Heart left ventricle (tissue), 16 donors: Measurements from ENCODE around the gene HSPA9. TPM values are rescaled to one million over a fixed set of nuclear protein-coding genes. Genes with fewer than 3 reads are reported as not detected.

Experiments
- ATAC-seq, 4 donors: fragments of 200-7000 bp; cut with Tn5 transposase; one replicate each; pipeline ENCODE4 v1.9.1; 2020 to 2022; ENCODE audit warnings: moderate library complexity in 4 of 4, mild to moderate bottlenecking in 3 of 4, moderate number of reproducible peaks in 1 of 4
- DNase-seq, 5 donors: peaks; one replicate each; pipeline ENCODE4 v3.0.0-alpha.2; 2020
- H3K27ac ChIP-seq, 12 donors: fragments of 200-600 bp; sonication (generic) in 4 of 12; one replicate each; pipeline versions ENCODE4 v1.5.0 to v1.8.0; 2016 to 2022; ENCODE audit warnings: mild to moderate bottlenecking in 2 of 12
- H3K27me3 ChIP-seq, 9 donors: fragments of 200-600 bp; sonication (generic) in 2 of 9; one replicate each; pipeline versions ENCODE4 v1.5.1 to v1.8.0; 2016 to 2022; ENCODE audit warnings: mild to moderate bottlenecking in 3 of 9
- H3K36me3 ChIP-seq, 9 donors: fragments of 200-600 bp; sonication (generic) in 2 of 9; one replicate each; pipeline versions ENCODE4 v1.5.0 to v1.8.0; 2018 to 2022; ENCODE audit warnings: mild to moderate bottlenecking in 2 of 9
- H3K4me1 ChIP-seq, 12 donors: fragments of 200-600 bp; sonication (generic) in 4 of 12; one replicate each; pipeline versions ENCODE4 v1.5.0 to v1.8.0; 2016 to 2022; ENCODE audit warnings: mild to moderate bottlenecking in 3 of 12
- H3K4me3 ChIP-seq, 12 donors: fragments of 200-600 bp; sonication (generic) in 4 of 12; one replicate each; pipeline versions ENCODE4 v1.5.0 to v1.8.0; 2017 to 2022; ENCODE audit warnings: mild to moderate bottlenecking in 9 of 12, moderate library complexity in 4 of 12
- H3K9me3 ChIP-seq, 12 donors: fragments of 200-600 bp; sonication (generic) in 4 of 12; one replicate each; pipeline versions ENCODE4 v1.5.0 to v1.8.0; 2016 to 2022; ENCODE audit warnings: mild to moderate bottlenecking in 1 of 12
- CTCF ChIP-seq, 12 donors: fragments of 200-600 bp; sonication (generic) in 4 of 12; IDR thresholded peaks; one replicate each; pipeline versions ENCODE4 v1.5.0 to v1.8.0; 2018 to 2022; ENCODE audit warnings: antibody characterized with exemption in 12 of 12, mild to moderate bottlenecking in 5 of 12
- POLR2A ChIP-seq, 2 donors: fragments of 450-650 bp; IDR thresholded peaks; one replicate each; pipeline ENCODE4 v1.6.1; 2017; ENCODE audit warnings: antibody characterized with exemption in 2 of 2, mild to moderate bottlenecking in 2 of 2, moderate library complexity in 2 of 2
- WGBS, 4 donors: extraction: QIAGEN DNeasy Blood & Tissue Kit in 2 of 4; methylation state at CpG; one replicate each; pipeline versions ENCODE4 v1.1.5 to v1.1.7; 2013 to 2018; 5-methylcytosine and 5-hydroxymethylcytosine counted together
- intact Hi-C, 10 donors: fragments of 100-400 bp; cut with DNase I; formaldehyde crosslinking; loops; one replicate each; pipeline versions ENCODE4 v1.11.1 to v1.14.2; 2022
- polyA plus RNA-seq, 2 donors: library from polyadenylated mRNA; stranded (reverse); fragments of 200-250 nt; gene quantifications; one replicate each; pipeline ENCODE4 v1.2.3, GENCODE V29; 2013
- total RNA-seq, 9 donors: library from RNA; depleted of rRNA in 2 of 9; stranded (reverse); fragments of >200 nt in 2 of 9; fragmentation: NEBNext Ultra II Directional in 3 of 9; extraction: Animal tissue kit (Norgen Biotek cat#: 25700) in 3 of 9; gene quantifications; one replicate each; pipeline versions ENCODE4 v1.1.0 to v1.2.4, GENCODE V29; 2016 to 2023
- donor health status: ischemic (EF 13 %, LVEDD 7.1; RV severe dilation, severe dysfunction).
- donor health status: healthy with polysubstance abuse.
- donor health status: DM: no; HTN: yes; CAD: no.
- donor health status: DM: no; HTN: no; CAD: no.
- donor health status: ischemic (EF 25% LVEDD 6.9; RV normal size, moderate dysfunction).
- donor health status: ischemic (EF 25% LVEDD 5.7; RV mildly dilated, moderate dysfunction).
- donor health status: healthy.
- donor health status: DM: yes; HTN: yes; CAD: no.
- donor health status: ischemic (EF 35%, LVEDD 5.7; RV mildly dilated, moderate dysfunction).
- donor health status: nonischemic (EF 11% LVEDD 7.7; RV severe dilation, severe dysfunction).
- donor health status: DM: yes; HTN: yes; CAD: no.
- donor health status: PGD.
- donor health status: ischemic (EF 29% LVEDD 5.4; RV normal size, mild dysfunction).
- donor health status: nonischemic (EF 23%, LVEDD 6.1; RV moderate dilation, normal function).

The HSPA9 gene
- total and polyA plus RNA-seq, 11 donors: 115 to 481 (median 313) TPM

DNA sequence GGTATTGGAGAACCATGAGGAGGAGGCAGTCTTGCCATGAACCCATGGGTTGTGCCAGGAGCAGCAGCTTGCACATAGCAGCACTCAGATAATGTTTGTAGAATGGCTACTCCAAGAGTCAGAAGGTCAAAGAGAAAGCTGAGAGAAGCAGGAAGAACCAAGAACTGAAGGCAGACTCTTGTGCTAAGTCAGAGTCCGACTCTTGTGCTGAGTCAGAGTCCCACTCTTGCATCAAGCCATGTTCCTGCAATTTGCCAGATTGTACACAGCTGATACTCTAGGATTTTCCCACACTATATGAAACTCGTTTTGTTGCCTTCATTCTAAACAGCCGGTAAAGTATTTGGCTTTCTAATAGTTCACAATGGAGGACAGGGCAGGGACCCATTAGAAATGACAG lies 26.2 kb upstream of the HSPA9 start:
- no peak for TF ChIP-seq CTCF (IDR thresholded peaks at IDR 0.05)
- no peak for TF ChIP-seq POLR2A (IDR thresholded peaks at IDR 0.05)
- ATAC-seq: peak in 1 of 4 donors; percentile 54
- 67 to 86% (median 75%) methylated on average over 3 of the region's 3 CpGs for WGBS, 4 donors
- intact Hi-C loops: no loop called here
- H3K27ac ChIP-seq: no peak overlapping the region
- peaks cover 0 to 26% (median 0%) of the 10 kb centered on the region in 12 donors for H3K4me1 ChIP-seq
- no peaks in the 10 kb centered on the region for H3K9me3 ChIP-seq
- no peaks in the 10 kb centered on the region for H3K27me3 ChIP-seq
- H3K4me3 ChIP-seq: no peak overlapping the region
- no peaks in the 10 kb centered on the region for H3K36me3 ChIP-seq
- DNase-seq: no peak

GRCh38 chr5:138600446-138600845 lies 25.2 kb upstream of the HSPA9 start:
- no peak overlapping the region for H3K27ac ChIP-seq

DNA sequence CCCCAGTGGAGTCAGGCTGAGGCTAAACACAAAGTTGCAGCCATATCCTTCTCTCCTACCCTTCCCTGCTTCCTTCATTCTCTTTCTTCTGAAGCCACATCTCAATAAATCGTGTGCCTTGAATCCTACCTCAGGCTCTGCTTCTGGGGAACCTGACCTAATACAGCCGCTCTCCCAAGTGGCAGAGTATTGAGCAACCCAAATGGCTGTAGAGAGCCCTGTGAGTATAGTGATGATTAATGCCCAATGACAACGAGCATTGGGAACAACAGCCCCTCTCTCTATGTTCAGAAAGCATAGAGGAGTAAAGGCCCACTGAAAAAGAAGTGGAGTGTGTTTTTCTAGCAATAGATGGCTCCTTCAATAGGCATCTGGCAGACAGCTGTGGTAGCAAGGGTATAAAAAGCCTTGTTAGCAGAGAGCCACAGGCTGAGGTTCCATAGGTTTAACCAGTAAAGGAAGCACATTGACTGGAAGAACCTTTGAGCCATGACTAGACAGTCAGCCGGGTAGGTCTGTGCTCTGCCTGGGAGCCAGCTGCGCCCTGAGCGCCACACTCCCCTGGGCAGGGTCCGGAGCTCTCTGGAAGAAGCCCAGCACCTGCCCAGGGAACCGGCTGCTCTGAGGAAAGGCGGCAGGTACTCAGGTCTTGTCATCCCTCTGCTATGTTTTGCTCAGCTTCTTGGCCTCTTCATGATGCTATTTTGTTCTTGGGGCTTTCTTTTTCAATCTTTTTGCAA lies 22.6 kb upstream of the HSPA9 start:
- TF ChIP-seq POLR2A (IDR thresholded peaks at IDR 0.05) (no peak), CTCF (IDR thresholded peaks at IDR 0.05) (no peak)
- Histone ChIP-seq H3K27ac (no peak overlapping the region), H3K9me3 (no peaks in the 10 kb centered on the region), H3K27me3 (no peaks in the 10 kb centered on the region), H3K36me3 (no peaks in the 10 kb centered on the region), H3K4me3 (no peak overlapping the region), H3K4me1 (peaks cover 0 to 8% (median 0%) of the 10 kb centered on the region in 12 donors)
- 88 to 96% (median 94%) methylated on average over 9 of the region's 9 CpGs for WGBS, 4 donors
- no peak for DNase-seq
- ATAC-seq: no peak
- intact Hi-C loops: loop anchor here in 1 of 10 donors (5.0 kb wide), 1 partner anchor 664 kb away; no protein-coding TSS in a partner anchor

More at GRCh38 chr5:138600446-138600845, 25.2 kb upstream of the HSPA9 start:
- no peaks in the 10 kb centered on the region for H3K36me3 ChIP-seq
- 92 to 100% (median 96%) methylated on average over 3 of the region's 3 CpGs for WGBS, 4 donors
- H3K9me3 ChIP-seq: no peaks in the 10 kb centered on the region
- DNase-seq (no peak), ATAC-seq (no peak)
- H3K27me3 ChIP-seq: no peaks in the 10 kb centered on the region
- intact Hi-C loops: no loop called here
- TF ChIP-seq CTCF (IDR thresholded peaks at IDR 0.05) (no peak), POLR2A (IDR thresholded peaks at IDR 0.05) (no peak)
- H3K4me3 ChIP-seq: no peak overlapping the region
- peaks cover 0 to 17% (median 0%) of the 10 kb centered on the region in 12 donors for H3K4me1 ChIP-seq

DNA sequence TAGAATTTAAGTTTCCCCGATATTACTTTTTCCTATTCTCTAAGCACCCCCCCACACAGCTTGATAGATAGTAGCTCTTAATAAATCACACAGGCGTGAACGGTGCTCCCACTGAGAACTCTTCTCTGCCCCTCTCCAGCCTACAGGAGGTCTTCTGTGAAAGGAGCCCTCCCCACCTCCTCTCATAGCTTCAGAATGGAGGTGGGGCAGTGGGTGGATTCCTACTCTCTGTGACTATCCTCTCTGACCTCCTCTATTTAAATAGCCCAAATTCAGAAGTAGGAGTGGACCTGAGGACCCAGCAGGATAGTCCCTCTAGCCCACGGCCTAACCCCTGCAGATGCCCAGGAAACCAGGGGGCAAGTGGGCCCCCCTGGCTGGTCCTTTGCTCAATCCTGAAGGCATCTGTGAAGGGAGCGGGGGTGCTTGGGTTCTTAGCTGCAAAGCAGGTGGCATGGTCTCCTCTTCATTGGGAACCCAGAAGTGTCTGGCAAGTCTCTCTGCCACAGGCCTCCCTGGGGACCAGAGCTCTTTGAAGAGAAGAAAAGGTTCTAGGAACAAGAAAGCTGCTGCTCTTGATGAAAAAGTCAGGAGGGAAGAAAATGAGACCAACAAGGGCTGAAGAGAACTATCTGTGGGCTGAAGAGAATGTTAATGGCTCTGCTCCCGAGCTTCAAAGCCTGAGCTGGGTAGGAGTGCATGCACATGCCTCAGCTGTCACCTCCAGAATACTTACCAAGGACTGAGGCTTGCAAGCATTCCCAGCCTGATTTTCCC lies 21.1 kb upstream of the HSPA9 start:
- 85 to 88% (median 87%) methylated on average over 6 of the region's 6 CpGs for WGBS, 4 donors
- H3K36me3 ChIP-seq: no peaks in the 10 kb centered on the region
- DNase-seq (no peak), ATAC-seq (no peak)
- H3K27me3 ChIP-seq: no peaks in the 10 kb centered on the region
- H3K9me3 ChIP-seq: no peaks in the 10 kb centered on the region
- intact Hi-C loops: loop anchor here in 1 of 10 donors (5.0 kb wide), 1 partner anchor 666 kb away; no protein-coding TSS in a partner anchor
- peaks cover 0 to 2% (median 0%) of the 10 kb centered on the region in 12 donors for H3K4me1 ChIP-seq
- H3K27ac ChIP-seq: no peak overlapping the region
- TF ChIP-seq POLR2A (IDR thresholded peaks at IDR 0.05) (no peak), CTCF (IDR thresholded peaks at IDR 0.05) (no peak)
- no peak overlapping the region for H3K4me3 ChIP-seq
